Neural cell (in vitro differentiated cells): Measurements from ENCODE around the gene COL4A1. TPM values are rescaled to one million over a fixed set of nuclear protein-coding genes. Genes with fewer than 3 reads are reported as not detected.

ENCODE experiments used
- polyA plus RNA-seq: library from polyadenylated mRNA; depleted of rRNA; stranded (reverse); fragments of >200 nt; gene quantifications from 2 replicates; pipeline ENCODE4 v1.2.3, GENCODE V29; 2014
- small RNA-seq, 3 experiments: library from RNA; depleted of rRNA; stranded (forward); fragments of <200 nt; gene quantifications; one replicate each; pipeline ENCODE3, GENCODE V24; 2012

Gene COL4A1
- polyA plus RNA-seq, 1 donor from 2014 or later: 13.1 TPM

Small RNA genes within 50 kb of the gene (small RNA-seq; reads per million reads assigned to genes)
- 0 reads per million in 3 experiments for gene MIR8073

Other genes starting within 250 kb of the COL4A1 start
- gene COL4A2, start 127 bp upstream of the COL4A1 start, polyA plus RNA-seq: 30.8 and 38.7 TPM in 2 replicates